Activated B cell treated with CpG ODN at 0.5 μM for 24 hours (primary cell): Measurements from ENCODE around the gene C22orf15. TPM values are rescaled to one million over a fixed set of nuclear protein-coding genes. Genes with fewer than 3 reads are reported as not detected.

Source experiments
- ATAC-seq: fragments of 200-7000 bp; cut with Tn5 transposase; one replicate; pipeline ENCODE4 v1.10.0; 2021; ENCODE audit warnings: low read depth, mild to moderate bottlenecking, moderate library complexity
- CTCF ChIA-PET: fragments of 350-600 bp; sonication (Branson Sonifier 250); formaldehyde crosslinking; loops from one replicate; lab custom pipeline; 2021; ENCODE audit warnings: antibody characterized with exemption; lab: Charles Lee
- POLR2A ChIA-PET: fragments of 350-600 bp; sonication (Branson Sonifier 250); formaldehyde crosslinking; loops from one replicate; lab custom pipeline; 2021; ENCODE audit warnings: antibody characterized with exemption; lab: Charles Lee
- DNase-seq: peaks from one replicate; pipeline ENCODE4 v3.0.0; 2022
- H3K27ac Mint-ChIP-seq: one replicate; pipeline ENCODE4 v1.8.0; 2020; ENCODE audit warnings: mixed read lengths
- H3K27me3 Mint-ChIP-seq: one replicate; pipeline ENCODE4 v1.8.0; 2021; ENCODE audit warnings: mixed read lengths
- H3K36me3 Mint-ChIP-seq: one replicate; pipeline ENCODE4 v1.8.0; 2021; ENCODE audit warnings: low read depth, mixed read lengths
- H3K4me1 Mint-ChIP-seq: one replicate; pipeline ENCODE4 v1.8.0; 2021; ENCODE audit warnings: mixed read lengths
- H3K4me3 Mint-ChIP-seq: one replicate; pipeline ENCODE4 v1.8.0; 2020; ENCODE audit warnings: mild to moderate bottlenecking, mixed read lengths
- H3K9me3 Mint-ChIP-seq: one replicate; pipeline ENCODE4 v1.8.0; 2020; ENCODE audit warnings: mixed read lengths
- CTCF ChIP-seq: fragments of 200-600 bp; IDR thresholded peaks from one replicate; pipeline ENCODE4 v1.8.0; 2022; ENCODE audit warnings: antibody characterized with exemption, mild to moderate bottlenecking
- intact Hi-C: fragments of 100-400 bp; cut with micrococcal nuclease; formaldehyde crosslinking; loops from one replicate; pipeline ENCODE4 v1.15.1; 2024
- total RNA-seq: library from RNA; stranded (reverse); gene quantifications from 2 replicates; pipeline ENCODE4 v1.2.3, GENCODE V29; 2022

The C22orf15 gene
- total RNA-seq, 1 donor from 2014 or later: 0.31 TPM

DNA sequence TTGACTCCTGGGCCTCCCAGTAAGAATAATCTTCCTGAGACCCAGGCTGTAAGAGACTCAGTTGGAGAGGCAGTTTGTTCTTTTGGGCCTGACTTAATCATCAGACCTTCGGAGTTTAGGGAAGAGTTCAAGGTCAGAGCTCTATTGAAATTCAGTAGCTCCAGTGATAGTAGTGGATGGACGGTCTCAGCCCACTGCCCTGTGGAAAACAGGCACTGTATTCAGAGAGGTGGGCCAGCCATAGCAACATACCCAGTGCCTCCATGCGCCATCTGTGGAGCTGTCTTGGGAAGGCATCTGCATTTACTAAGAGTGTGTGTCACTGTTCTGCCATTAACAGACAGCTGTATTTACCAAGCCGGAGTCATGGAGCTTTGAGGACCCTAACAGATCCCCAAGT, 26.8 kb downstream of the C22orf15 start:
- H3K36me3 Mint-ChIP-seq: peaks cover 50% of the 10 kb centered on the region
- no peak for ATAC-seq
- ChIA-PET CTCF (interaction anchor here (0.7 kb wide), 1 partner anchor 57 kb away, joined by 3 read pairs; no protein-coding TSS in a partner anchor), POLR2A (interaction anchor here (0.6 to 1.0 kb wide), 4 partner anchors 10 to 98 kb away, joined by 3 to 6 read pairs (median 4); no protein-coding TSS in a partner anchor)
- H3K4me3 Mint-ChIP-seq: peak overlapping the region; percentile 53
- no peaks in the 10 kb centered on the region for H3K27me3 Mint-ChIP-seq
- DNase-seq: no peak
- H3K27ac Mint-ChIP-seq: no peak overlapping the region
- H3K9me3 Mint-ChIP-seq: no peaks in the 10 kb centered on the region
- no peak for TF ChIP-seq CTCF
- H3K4me1 Mint-ChIP-seq: peaks cover 48% of the 10 kb centered on the region
- intact Hi-C loops: loop anchor here (5.0 kb wide), 1 partner anchor 123 kb away; no protein-coding TSS in a partner anchor

DNA sequence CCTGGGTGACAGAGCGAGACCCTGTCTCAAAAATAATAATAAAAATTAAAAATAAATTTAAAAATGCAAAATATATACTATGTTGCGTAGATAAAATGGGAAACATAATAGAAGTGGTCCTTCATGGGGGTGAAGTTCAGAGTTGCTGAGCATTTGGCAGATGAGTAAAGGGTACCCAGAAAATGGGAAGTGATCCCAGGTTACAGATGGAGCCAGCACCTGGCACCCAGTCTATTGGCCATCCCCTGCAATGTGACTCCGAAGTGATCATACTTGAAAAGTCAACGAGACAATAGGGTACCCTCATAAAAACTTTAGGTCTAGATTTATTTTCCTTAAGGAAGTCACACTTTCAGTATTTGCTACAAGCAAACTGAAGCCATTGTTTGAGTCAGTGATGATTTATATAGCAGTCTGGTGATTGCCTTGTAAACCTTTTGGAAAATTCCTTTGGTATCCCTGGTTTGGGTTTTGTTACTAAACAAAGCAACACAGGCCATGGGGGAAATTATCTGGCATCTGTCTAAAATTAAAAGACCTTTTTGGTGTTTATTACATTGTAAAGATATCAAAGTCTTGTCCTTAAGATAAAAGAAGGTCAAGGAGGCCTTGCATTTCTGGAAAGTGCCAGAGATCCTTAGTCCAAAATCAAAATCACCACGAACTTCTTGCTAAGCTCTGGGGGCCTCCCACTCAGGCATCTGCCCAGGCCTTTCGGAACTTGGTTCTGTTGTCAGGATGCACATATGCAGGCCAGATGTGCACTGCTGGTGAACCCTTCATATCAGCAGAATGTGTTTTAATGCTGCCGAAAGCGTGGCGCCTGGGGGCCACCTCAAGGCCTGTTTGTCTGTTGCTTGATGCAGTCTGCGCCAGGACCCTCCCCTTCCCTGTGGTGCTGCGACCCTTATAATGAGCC, 28.3 kb downstream of the C22orf15 start:
- peaks cover 48% of the 10 kb centered on the region for H3K4me1 Mint-ChIP-seq

GRCh38 chr22:23791738-23792645, 29.2 kb downstream of the C22orf15 start:
- Mint-ChIP-seq H3K27ac (no peak overlapping the region), H3K27me3 (no peaks in the 10 kb centered on the region), H3K4me1 (peaks cover 41% of the 10 kb centered on the region), H3K4me3 (no peak overlapping the region), H3K36me3 (peaks cover 68% of the 10 kb centered on the region), H3K9me3 (no peaks in the 10 kb centered on the region)
- ATAC-seq: no peak
- no peak for DNase-seq
- intact Hi-C loops: no loop called here
- ChIA-PET CTCF (no interaction called here), POLR2A (interaction anchor here (1.0 kb wide), 1 partner anchor 65 kb away, joined by 4 read pairs; the partner anchor contains the start of gene SLC2A11)
- no peak for TF ChIP-seq CTCF

More for the DNA sequence above, 28.3 kb downstream of the C22orf15 start:
- ChIA-PET CTCF (no interaction called here), POLR2A (no interaction called here)
- DNase-seq (no peak), ATAC-seq (no peak)
- intact Hi-C loops: no loop called here
- Mint-ChIP-seq H3K27ac (no peak overlapping the region), H3K9me3 (no peaks in the 10 kb centered on the region), H3K36me3 (peaks cover 60% of the 10 kb centered on the region), H3K4me3 (no peak overlapping the region), H3K27me3 (no peaks in the 10 kb centered on the region)
- no peak for TF ChIP-seq CTCF

GRCh38 chr22:23793326-23793725, 30.5 kb downstream of the C22orf15 start:
- DNase-seq (no peak), ATAC-seq (no peak)
- CTCF ChIA-PET: no interaction called here
- TF ChIP-seq CTCF: no peak
- intact Hi-C loops: no loop called here
- POLR2A ChIA-PET: no interaction called here
- no peaks in the 10 kb centered on the region for H3K27me3 Mint-ChIP-seq
- H3K9me3 Mint-ChIP-seq: no peaks in the 10 kb centered on the region
- peaks cover 71% of the 10 kb centered on the region for H3K36me3 Mint-ChIP-seq
- no peak overlapping the region for H3K4me3 Mint-ChIP-seq
- peaks cover 36% of the 10 kb centered on the region for H3K4me1 Mint-ChIP-seq
- no peak overlapping the region for H3K27ac Mint-ChIP-seq
